NCI-H226 (cell line): ENCODE measurements around the gene ALOXE3.
"Not testable (repeated sequence)": the region's sequence is repeated elsewhere in the genome, so short reads cannot be mapped to it uniquely, and the experiment has no call there.

ENCODE experiments used
- DNase-seq: peaks from one replicate; pipeline ENCODE4 v3.0.0-alpha.2; 2015

Gene ALOXE3

DNA sequence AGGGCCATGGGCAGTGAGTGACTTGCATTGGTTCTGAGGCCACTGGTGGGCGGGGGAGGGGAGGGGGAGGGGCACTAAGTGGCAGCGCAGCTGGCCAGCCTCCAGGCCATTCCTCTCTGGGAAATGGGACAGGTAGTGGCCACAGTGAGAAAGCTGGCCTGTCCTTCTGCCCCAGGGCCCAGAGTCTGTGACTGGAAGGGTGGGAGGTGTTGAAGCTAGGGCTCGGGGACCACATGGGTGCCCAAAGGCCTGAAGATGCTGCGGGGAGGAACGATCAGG is 30.4 kb downstream of the ALOXE3 start:
- DNase-seq: no peak

GRCh38 chr17:8087075-8087951 is 31.0 kb downstream of the ALOXE3 start, which contains the start of gene ALOX12B:
TSS of gene ALOX12B (minus strand) at chr17:8087716. CDS start at chr17:8087442, 274 bp downstream.
- DNase-seq: no peak

- no peak for DNase-seq
Measured at GRCh38 chr17:8084250-8084649, 34.1 kb downstream of the ALOXE3 start.

DNA sequence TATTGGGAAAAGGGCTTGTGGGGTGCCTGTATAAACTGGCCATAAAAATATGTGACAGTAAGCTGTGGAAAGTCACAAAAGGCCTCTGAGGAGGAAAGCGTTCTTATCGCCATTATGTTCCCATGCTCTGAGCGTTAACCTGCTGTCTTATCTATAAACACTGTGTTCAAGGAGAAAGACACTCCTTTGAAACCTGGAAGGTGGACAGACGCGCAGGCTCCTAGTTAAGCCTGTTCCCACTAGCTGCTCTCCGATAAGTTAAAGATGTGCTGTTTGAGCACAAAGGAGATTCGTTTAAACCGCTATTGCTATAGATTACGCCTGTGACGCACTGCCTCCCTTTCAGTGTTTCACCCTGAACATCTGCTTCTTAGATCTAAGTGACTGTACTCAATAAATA is 36.0 kb downstream of the ALOXE3 start:
- DNase-seq: no peak

DNA sequence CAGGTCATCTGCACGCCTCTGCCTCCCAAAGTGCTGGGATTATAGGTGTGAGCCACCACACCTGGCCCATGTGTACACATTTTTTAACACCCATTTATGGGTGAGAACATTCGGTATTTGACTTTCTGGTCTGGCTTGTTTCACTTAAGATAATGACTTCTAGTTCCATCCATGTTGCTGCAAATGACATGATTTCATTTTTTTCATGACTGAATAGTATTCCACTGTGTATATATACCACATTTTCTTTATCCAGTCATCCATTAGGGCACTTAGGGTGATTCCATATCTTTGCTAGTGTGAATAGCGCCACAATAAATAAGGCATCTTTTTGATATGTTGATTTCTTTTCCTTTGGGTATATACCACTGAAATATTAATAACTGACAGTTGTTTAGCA is 36.4 kb downstream of the ALOXE3 start:
- DNase-seq: no peak

DNA sequence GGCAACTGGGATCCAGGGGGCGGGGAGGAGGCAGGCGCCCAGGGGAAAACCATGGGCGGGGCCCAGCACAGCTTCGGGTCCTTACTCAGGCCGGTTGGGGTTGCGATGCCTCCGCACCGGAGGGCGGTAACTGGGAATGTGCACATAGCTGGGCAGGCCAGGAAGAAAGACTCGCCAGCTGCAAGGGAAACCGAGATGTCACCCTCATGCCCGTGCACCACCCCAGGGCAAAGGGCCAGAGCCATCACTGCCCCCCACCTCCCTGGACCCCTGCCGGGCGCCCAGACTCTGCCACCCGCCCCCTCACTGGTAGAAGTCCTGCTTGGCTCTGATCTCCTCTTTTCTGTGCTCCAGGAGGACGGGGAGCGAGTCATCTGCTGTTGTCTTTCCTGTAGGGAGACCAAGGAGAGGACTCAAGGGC is 37.5 kb downstream of the ALOXE3 start:
- DNase-seq: peak; percentile 74

- DNase-seq: no peak
Measured at GRCh38 chr17:8080208-8080798, 38.0 kb downstream of the ALOXE3 start.

DNA sequence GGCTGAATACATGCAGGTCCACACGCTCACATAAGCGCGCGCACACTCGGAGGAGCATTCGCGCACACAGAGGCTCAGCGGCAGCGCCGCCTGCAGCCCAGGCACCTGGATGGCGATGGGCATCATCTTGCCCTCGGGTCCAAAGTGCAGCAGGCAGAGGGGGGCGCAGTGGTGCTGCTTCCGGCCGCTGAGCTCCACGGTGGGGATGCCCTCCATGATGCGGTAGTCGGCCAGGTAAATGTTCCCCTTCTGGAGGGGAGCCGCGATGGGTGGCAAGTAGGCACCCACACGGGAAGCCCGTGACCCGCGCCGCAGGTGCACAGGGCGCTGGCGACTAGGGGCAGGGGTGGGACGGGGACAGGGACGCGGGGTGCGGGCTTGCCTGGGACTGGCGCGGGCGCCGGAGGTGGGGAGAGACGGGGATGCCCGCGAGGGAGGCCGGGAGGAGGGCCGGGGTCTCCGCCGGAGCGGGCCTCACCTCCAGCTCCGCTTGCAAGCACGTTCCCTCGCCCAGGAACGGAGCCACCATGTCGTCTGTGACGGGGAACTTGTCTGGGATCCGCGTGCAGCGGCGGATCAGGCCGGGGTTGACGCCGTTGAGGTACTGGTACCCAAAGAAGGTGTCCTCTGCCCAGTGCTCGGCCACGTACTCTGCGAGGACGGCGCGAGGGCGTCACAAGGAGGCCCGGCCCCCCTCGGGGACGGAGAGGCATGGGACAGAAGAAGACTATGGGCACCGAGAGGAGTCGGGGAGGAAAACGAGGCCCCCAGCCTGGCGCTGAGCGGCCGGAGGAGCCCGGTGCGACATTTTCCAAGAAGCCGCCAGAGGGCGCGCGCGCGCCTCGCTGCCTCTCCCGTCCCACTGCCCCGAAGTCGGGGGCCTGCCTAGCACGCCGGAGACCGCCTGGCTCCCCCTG is 38.8 kb downstream of the ALOXE3 start:
- peak; percentile 31 for DNase-seq

DNA sequence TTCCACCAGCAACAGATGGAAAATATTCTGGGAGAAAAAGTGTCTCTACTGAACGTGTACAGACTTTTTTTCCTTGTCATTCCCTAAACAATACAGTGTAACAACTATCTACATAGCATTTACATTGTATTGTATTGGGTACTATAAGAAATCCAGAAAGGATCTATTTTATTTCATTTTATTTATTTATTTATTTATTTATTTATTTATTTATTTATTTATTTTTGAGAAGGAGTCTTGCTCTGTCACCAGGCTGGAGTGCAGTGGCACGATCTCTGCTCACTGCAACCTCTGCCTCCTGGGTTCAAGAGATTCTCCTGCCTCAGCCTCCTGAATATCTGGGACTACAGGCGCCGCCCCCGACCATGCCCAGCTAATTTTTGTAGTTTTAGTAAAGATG is 40.4 kb downstream of the ALOXE3 start:
- DNase-seq: not testable (repeated sequence)

DNA sequence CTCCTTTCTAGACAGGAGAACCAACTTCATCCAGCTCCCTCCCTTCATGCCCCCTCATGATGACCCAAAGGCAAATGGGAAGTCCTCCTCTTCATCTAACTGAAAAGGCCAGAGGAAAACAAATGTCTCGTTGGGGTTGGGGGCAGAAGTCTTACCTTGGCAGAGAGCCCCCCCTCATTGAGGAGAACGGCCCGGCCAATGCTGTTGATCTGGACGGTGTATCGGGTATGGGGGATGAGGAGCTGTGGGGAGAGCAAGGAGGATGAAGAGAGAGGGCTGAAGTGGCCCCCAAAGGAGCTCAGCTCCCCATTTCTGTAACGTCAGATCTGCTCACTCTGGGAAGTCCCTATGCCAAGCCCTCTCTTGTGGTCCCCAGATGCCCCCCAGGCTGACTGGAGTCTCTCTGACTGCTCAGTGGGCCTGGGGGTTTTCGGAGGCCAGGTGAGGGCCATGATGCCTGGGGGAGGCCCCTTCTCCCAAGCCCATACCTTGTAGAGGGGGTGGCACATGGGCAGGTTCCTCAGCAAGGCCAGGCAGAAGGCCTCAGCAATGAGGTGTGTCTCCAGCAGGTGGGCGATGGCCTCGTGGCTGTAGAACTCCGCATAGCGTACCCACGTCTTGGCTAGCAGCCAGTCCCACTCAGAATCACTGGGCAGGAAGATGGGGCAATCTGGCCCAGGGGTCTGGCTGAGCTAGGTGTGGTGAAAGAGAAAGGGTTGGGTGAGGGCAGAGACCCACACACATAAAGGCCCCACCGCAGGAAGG is 41.6 kb downstream of the ALOXE3 start:
- DNase-seq: no peak

GRCh38 chr17:8075574-8076342 is 42.6 kb downstream of the ALOXE3 start:
- DNase-seq: no peak

GRCh38 chr17:8075081-8075480 is 43.2 kb downstream of the ALOXE3 start:
- no peak for DNase-seq

- no peak for DNase-seq
Measured at GRCh38 chr17:8074554-8074953, 43.8 kb downstream of the ALOXE3 start.

DNA sequence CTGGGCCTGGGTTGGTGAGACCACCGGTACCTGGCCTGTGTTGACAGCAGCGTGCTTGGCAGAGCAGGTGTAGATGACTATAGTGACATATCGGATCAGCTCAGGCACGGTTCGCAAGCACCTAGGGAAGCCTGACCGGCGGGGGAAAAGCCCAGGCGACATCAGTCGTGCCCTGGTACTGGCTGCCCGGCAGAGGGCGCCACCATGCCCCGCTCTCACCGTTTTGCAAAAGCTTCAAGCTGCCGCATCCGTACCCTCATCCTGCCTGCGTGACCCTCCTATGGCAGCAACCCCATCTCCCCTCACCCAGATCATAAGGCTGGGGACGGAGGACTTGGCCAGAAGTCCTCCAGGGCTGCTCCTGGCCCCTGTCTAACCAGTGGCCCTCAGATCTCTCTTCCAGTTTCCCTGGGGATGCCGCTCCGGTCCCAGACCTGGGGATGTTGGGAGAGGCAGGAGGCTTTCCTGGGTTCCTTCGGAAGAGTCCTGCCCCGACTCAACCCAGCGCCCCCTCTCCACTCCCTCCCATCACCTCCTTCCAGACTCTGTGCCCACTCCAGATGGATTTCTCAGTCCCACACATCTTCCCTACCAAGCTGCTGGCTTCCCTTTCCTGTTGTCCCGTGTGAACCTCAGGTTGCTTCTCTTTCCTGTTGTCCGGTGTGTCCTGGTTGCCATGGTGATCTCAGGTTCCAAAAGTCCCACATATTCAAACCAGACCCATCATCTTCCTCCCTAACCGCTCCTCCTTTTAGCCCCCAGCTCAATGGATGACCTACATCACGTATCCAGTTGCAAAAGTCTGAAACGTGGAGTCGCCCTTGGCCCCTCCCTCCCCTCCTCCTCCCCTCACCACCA is 44.5 kb downstream of the ALOXE3 start:
- peak; percentile 43 for DNase-seq

GRCh38 chr17:8072729-8073461 is 45.4 kb downstream of the ALOXE3 start:
- DNase-seq: no peak

DNA sequence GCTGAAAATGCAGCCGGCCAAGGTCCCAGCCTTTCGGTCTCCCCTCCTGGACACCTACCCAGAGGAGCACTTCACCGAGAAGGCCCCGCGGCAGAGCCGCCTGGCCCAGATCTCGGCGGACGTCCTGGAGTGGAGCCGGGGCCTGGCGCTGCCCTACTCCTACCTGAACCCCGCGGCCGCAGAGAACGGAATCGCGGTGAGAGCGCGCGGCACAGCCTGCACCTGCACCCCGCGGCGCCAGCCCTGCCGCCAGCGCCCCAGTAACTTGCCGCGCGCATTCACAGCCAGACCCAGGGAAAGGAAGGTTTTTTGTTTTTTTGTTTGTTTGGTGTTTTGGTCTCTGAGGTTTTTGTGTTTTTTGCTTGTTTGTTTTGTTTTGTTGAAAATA is 46.0 kb downstream of the ALOXE3 start:
- no peak for DNase-seq

DNA sequence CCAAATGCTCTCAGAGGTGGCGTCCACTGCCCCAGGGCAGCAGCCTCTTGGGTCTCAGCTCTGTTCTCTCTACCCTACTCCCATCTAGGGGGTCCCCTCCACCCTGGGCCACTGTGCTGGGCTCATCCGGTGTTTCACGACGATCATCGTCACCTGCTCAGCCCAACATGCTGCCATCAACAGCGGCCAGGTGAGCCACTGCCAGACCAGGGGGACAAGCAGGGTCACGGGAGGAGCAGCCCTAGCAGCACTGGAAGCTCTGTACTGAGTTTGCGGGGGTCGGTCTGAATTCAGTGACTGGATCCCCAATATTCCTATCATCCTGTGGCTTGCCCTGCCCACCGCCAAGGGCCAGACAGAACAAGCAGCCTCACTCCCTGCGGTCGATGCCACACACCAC is 46.8 kb downstream of the ALOXE3 start:
- DNase-seq: no peak

DNA sequence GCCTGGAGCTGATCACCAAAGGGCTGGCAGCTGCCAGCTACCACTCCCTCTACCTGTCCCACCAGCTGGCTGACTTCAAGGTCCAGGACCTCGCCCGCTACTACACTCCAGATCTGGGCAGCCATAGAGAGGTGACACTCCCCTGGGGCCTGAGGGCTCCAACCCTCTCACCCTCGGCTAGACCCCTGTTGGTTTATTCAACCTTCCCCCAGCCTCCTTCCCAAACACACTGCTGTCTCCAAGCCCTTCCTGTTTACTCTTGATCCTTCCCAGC is 48.8 kb downstream of the ALOXE3 start:
- DNase-seq: no peak

GRCh38 chr17:8068736-8069586 is 49.4 kb downstream of the ALOXE3 start:
- no peak for DNase-seq

- DNase-seq: no peak
Measured at GRCh38 chr17:8067806-8068205, 50.5 kb downstream of the ALOXE3 start.
